ENCODE data around the gene PLCB2.

- TF ChIP-seq, protein P1, sequence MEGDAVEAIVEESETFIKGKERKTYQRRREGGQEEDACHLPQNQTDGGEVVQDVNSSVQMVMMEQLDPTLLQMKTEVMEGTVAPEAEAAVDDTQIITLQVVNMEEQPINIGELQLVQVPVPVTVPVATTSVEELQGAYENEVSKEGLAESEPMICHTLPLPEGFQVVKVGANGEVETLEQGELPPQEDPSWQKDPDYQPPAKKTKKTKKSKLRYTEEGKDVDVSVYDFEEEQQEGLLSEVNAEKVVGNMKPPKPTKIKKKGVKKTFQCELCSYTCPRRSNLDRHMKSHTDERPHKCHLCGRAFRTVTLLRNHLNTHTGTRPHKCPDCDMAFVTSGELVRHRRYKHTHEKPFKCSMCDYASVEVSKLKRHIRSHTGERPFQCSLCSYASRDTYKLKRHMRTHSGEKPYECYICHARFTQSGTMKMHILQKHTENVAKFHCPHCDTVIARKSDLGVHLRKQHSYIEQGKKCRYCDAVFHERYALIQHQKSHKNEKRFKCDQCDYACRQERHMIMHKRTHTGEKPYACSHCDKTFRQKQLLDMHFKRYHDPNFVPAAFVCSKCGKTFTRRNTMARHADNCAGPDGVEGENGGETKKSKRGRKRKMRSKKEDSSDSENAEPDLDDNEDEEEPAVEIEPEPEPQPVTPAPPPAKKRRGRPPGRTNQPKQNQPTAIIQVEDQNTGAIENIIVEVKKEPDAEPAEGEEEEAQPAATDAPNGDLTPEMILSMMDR (conservative IDR thresholded peaks at IDR 0.05; ENCODE audit: low read length), result peak; percentile 88
- TF ChIP-seq EZH2phosphoT487 (IDR thresholded peaks at IDR 0.05; ENCODE audit: borderline replicate concordance), result no peak
These were observed 36.9 kb upstream of the PLCB2 start for GRCh38 chr15:40344631-40345120.

Data from Loucy (cell line).